Endothelial cell (in vitro differentiated cells): ENCODE data around the gene MACIR. TPM values are rescaled to one million over a fixed set of nuclear protein-coding genes. Genes with fewer than 3 reads are reported as not detected.
A peak's percentile ranks its signal among the peaks of the same experiment; 100 is the strongest.

Source experiments
- DNase-seq: peaks from one replicate; pipeline ENCODE4 v3.0.0; 2021; ENCODE audit warnings: low spot score
- H3K27ac Mint-ChIP-seq: one replicate; pipeline ENCODE4 v1.8.0; 2021; ENCODE audit warnings: mixed read lengths, inconsistent platforms; ENCODE audit not compliant: unreplicated experiment
- H3K27me3 Mint-ChIP-seq: one replicate; pipeline ENCODE4 v1.8.0; 2021; ENCODE audit warnings: mild to moderate bottlenecking, moderate library complexity, mixed read lengths, inconsistent platforms; ENCODE audit not compliant: unreplicated experiment
- H3K36me3 Mint-ChIP-seq: one replicate; pipeline ENCODE4 v1.8.0; 2021; ENCODE audit warnings: mild to moderate bottlenecking, low read depth, mixed read lengths, inconsistent platforms; ENCODE audit not compliant: unreplicated experiment
- H3K4me1 Mint-ChIP-seq: one replicate; pipeline ENCODE4 v1.8.0; 2021; ENCODE audit warnings: mild to moderate bottlenecking, mixed read lengths, inconsistent platforms; ENCODE audit not compliant: unreplicated experiment
- H3K4me3 Mint-ChIP-seq: one replicate; pipeline ENCODE4 v1.8.0; 2021; ENCODE audit warnings: mild to moderate bottlenecking, mixed read lengths, inconsistent platforms; ENCODE audit not compliant: unreplicated experiment
- H3K9me3 Mint-ChIP-seq: one replicate; pipeline ENCODE4 v1.8.0; 2021; ENCODE audit warnings: mixed read lengths, inconsistent platforms; ENCODE audit not compliant: unreplicated experiment
- CTCF ChIP-seq: fragments of 200-600 bp; sonication (generic); IDR thresholded peaks from one replicate; pipeline ENCODE4 v1.5.0; 2021; ENCODE audit warnings: antibody characterized with exemption; ENCODE audit not compliant: unreplicated experiment
- total RNA-seq: library from RNA; stranded (reverse); fragmentation: NEBNext Ultra II Directional; extraction: Animal tissue kit (Norgen Biotek cat#: 25700); gene quantifications from one replicate; pipeline ENCODE4 v1.2.1, GENCODE V29; 2021; ENCODE audit not compliant: unreplicated experiment

Gene MACIR
- total RNA-seq, 1 donor from 2014 or later = 9.2 TPM

- TF ChIP-seq CTCF = no peak
- peaks cover 11% of the 10 kb centered on the region for H3K27me3 Mint-ChIP-seq
- no peak for DNase-seq
- no peaks in the 10 kb centered on the region for H3K36me3 Mint-ChIP-seq
- peaks cover 4% of the 10 kb centered on the region for H3K4me1 Mint-ChIP-seq
- H3K27ac Mint-ChIP-seq = no peak overlapping the region
- H3K4me3 Mint-ChIP-seq = no peak overlapping the region
- H3K9me3 Mint-ChIP-seq = no peaks in the 10 kb centered on the region
These were observed 2.9 kb upstream of the MACIR start for GRCh38 chr5:103255691-103256090.

- Mint-ChIP-seq H3K27ac (no peak overlapping the region), H3K27me3 (peaks cover 11% of the 10 kb centered on the region), H3K9me3 (no peaks in the 10 kb centered on the region), H3K36me3 (no peaks in the 10 kb centered on the region), H3K4me1 (peaks cover 4% of the 10 kb centered on the region), H3K4me3 (no peak overlapping the region)
- TF ChIP-seq CTCF = no peak
- no peak for DNase-seq
These were observed 2.4 kb upstream of the MACIR start for GRCh38 chr5:103256178-103256577.

GRCh38 chr5:103258957-103259704, 568 bp downstream of the MACIR start:
- Mint-ChIP-seq H3K27me3 (peaks cover 11% of the 10 kb centered on the region), H3K36me3 (no peaks in the 10 kb centered on the region), H3K27ac (no peak overlapping the region), H3K4me1 (peaks cover 11% of the 10 kb centered on the region), H3K4me3 (peak overlapping the region; percentile 95), H3K9me3 (no peaks in the 10 kb centered on the region)
- DNase-seq = peak; percentile 63
- TF ChIP-seq CTCF = no peak

GRCh38 chr5:103259705-103260355, 1.3 kb downstream of the MACIR start:
- H3K4me1 Mint-ChIP-seq = peaks cover 11% of the 10 kb centered on the region
- no peaks in the 10 kb centered on the region for H3K9me3 Mint-ChIP-seq
- DNase-seq = peak; percentile 21
- H3K4me3 Mint-ChIP-seq = peak overlapping the region; percentile 95
- H3K27me3 Mint-ChIP-seq = peaks cover 9% of the 10 kb centered on the region
- H3K36me3 Mint-ChIP-seq = no peaks in the 10 kb centered on the region
- no peak overlapping the region for H3K27ac Mint-ChIP-seq
- no peak for TF ChIP-seq CTCF

GRCh38 chr5:103260951-103261350, 2.4 kb downstream of the MACIR start:
- Mint-ChIP-seq H3K9me3 (no peaks in the 10 kb centered on the region), H3K4me3 (no peak overlapping the region), H3K4me1 (peaks cover 11% of the 10 kb centered on the region), H3K27ac (no peak overlapping the region), H3K36me3 (no peaks in the 10 kb centered on the region), H3K27me3 (peaks cover 6% of the 10 kb centered on the region)
- DNase-seq = no peak
- no peak for TF ChIP-seq CTCF
